Activated naive CD4-positive, alpha-beta T cell treated with Interleukin-2 at 50 U/mL for 16 hours (primary cell): Measurements from ENCODE around the gene CDKN2D.

Experiments used
- DNase-seq: peaks from one replicate; pipeline ENCODE4 v3.0.0-alpha.2; 2020

Gene CDKN2D

DNA sequence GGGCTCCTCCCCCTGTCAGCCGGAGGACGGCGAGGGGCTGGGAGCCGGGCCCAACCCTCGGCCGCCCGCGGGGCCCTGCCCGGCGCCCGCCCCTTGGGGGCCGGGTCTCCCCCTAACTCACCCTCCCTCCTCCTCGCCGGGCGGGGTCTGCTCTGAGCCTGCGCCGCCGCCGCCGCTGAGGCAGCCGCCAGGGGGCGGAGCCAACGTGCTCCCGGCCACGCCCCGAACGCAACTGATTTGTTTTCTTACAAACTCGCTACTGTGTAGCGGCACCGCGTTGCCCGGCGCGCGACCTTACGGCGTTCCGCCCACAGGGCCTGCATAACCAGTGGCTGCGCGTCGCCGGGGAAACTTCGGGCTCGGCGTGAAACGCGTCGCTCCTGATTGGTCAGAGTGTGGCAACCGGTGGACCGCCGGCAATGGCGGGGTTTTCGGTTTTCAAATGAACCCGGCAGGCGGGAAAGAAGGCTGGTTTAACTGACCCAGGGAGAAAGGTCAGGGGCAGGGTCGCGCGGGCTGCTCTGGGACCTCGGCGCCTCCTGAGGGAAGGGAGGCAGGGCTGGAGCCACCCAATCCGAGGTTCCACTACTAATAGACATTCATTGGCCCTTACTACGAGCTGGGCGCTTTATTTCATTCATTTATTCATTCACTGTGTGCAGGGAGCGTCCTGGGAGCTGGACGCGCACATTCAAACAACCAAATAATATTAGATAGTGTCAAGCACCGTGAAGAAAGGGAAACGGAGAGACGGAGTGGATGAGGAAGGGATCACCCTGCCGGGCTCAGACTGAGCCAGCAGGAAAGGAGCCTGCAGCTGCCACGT is at the start of gene CDKN2D:
Gene CDKN2D (minus strand): TSS at position 154 of the 826 bp plus-strand sequence. CDS start 326 bp downstream, outside the sequence.
- peak; percentile 100 for DNase-seq

DNA sequence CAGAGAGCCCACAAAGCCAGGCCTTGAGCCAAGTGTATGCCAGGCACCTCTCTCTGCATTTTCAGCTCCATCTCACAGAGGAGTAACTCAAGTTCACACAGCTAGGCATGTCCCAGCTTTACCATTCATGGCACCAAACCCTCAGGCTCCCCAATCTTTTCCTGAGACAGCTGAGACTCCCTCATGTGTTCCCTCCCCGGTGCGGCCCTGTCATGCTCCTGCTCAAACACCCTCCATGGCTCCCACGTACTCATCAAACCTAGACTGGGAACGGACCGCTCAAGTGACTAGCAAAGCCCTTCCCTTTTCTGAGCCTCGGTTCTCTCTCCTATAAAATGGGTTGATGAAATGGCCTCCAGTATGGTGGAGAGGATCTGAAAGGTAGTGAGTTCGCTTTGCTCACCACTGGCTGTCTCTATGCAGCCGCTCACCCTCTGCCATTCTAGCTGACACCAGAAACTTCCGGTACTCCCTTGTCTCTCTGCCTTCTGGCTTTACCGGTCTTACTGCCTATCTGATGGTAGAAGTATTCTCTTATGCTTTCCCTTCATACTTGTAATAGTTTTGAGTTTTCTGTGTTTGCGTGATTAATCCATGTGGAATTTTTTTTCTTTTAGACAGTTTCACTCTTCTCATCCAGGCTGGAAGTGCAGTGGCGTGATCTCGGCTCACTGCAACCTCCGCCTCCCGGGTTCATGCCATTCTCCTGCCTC is 48.8 kb upstream of the CDKN2D start:
- DNase-seq, result no peak

DNA sequence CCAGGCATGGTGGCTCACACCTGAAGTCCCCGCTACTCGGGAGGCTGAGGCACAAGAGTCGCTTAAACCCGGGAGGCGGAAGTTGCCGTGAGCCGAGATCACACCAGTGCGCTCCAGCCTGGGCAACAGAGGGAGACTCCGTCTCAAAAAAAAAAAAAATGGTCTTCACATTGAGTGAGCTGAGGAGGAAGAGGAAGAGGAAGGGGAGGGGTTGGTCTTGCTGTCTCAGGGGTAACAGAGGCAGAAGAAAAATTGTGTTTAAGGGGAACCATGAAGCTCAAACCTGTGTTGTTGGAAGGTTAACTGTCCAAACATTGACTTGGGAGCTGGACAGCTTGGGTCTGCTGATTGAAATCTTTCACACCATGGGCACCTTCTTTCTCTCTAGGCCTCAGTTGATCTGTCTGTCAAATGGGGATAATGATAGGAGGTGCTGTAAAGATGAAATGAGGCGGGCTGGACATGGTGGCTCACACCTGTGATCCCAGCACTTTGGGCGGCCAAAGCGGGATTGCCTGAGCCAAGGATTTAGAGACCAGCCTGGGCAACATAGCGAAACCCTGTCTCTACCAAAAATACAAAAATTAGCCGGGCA is 46.7 kb upstream of the CDKN2D start:
- no peak for DNase-seq

DNA sequence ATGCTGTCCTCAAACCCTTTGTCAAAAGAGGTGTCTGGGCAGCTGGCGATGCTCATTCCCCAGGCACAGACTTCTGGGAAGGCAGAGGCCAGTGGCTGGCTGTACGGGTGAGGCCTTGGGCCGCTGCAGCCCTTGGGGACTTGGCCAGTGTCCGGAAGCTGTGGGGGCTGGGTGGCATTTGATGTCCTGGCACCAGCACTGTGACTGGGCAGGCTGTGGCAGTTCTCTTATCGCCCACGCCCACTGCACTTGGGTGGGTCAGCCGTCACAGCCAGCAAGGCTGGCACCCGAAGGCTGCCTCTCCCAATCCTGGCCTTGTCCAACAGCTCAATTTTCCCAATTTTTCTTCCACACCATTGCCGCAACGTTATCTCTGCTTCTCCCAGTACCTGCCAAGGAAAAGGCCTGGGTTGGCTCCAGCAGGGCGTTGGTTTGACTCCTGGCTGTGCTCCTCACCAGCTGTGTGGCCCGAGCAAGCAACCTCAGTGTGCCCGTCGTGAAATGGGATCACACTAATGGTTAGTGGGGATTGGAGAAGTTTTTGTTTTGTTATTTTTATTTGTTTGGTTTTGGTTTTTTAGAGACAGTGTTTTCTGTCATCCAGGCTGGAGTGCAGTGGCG is 43.8 kb upstream of the CDKN2D start:
- DNase-seq, result no peak

DNA sequence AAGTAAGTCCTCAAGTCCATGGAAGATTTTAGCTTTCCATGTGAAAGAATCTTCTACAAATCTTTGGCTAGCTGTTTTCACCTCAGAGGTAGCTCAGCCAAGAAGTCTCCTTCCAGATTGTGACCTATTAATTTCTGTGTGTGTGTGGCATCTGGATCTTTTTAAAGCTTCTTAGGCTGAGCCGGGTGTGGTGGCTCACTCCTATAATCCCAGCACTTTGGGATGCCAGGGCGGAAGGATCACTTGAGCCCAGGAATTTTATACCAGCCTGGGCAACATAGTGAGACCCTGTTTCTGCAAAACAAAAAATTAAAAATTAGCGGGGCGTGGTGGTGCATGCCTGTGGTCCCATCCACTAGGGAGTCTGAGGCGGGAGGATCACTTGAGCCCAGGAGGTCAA is 43.1 kb upstream of the CDKN2D start:
- no peak for DNase-seq

DNA sequence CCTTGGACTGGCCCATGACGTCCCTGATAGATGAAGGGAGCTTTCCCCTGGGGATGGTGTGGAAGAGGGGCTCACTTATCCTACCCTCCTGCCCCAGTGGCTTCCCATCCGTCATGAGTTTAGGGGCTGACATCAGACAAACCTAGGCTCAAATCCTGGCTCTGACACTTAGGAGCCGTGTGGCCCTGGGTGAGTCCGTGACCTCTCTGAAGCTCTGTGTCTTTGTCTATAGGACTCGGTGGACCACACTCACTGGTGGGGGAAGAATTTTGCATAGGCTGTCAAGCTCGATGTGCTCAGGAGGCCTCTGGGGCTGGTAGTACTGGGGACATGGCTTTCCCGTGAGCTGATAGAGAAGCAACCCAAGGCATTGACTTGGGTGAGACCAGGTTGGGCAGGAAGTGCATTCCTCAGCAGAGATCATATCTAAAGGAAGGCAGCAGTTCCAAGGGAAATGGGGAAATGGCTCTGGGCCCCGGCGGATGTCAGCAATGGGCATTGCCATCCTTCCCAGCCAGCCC is 35.7 kb upstream of the CDKN2D start:
- peak; percentile 16 for DNase-seq

DNA sequence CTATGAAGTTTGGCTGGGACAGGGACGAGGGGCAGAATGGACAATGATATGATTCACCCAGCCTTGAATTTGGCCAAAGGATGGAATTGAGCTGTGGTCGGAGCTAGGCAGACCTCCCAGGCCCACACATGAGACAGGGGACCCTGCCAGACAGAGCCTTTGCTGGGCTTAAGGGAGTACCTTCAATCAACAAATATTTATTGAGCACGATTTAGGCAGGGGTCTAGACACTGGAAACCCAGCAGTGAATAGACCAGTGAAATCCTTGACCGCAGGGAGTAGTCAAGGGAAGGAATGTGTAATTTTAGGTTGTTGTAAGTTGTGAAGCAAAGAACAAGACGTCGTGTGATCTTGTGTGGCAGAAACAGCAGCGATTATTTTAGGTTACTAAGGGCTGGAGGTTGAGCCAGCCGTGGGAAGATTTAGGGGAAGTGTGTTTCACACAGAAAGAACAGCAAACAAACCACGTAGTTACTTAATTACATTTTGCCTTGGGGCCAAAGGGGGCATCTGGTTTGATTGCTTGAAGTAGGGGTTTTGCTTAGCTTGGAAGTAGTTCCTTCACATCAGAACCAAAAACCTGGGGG is 35.2 kb upstream of the CDKN2D start:
- DNase-seq, result peak; percentile 36

DNA sequence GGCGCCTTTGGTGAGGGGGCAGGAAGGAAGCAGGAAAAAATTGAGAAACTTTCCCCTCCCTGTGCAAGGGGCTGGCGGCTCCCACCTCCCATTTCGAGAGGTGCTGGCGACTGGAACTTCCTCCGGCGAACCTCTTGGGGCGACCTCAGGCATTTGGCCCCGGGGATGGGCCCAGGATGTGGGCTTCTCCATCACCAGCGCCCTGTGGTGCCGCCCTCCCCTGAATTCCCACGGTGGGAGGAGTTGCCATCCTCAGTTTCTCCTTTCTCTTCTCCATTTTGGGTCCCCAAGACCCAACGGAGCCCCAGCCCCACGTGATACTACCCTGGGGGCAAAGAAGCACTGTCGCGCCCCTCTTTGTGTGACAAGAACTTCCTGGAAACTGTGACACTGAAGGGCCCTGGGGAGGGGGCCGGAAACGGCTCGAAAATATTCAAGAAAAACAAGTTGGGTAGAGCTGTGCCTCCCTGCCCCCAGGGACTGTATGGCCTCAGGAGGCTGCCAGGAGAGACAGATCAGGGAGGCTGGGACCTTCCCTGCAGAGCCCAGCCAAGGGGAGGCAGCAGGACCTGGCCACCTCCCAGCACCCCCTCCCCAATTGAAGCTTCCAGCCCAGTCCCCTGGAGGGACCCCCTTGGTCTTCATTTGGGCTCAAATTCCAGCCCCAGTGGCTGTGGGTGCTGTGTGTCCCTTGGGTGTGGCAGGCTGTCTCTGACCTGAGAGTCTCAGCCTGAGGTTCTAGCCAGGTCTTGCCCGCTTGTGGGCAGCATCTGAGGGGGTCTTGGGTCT is 34.5 kb upstream of the CDKN2D start:
- DNase-seq, result peak; percentile 77

DNA sequence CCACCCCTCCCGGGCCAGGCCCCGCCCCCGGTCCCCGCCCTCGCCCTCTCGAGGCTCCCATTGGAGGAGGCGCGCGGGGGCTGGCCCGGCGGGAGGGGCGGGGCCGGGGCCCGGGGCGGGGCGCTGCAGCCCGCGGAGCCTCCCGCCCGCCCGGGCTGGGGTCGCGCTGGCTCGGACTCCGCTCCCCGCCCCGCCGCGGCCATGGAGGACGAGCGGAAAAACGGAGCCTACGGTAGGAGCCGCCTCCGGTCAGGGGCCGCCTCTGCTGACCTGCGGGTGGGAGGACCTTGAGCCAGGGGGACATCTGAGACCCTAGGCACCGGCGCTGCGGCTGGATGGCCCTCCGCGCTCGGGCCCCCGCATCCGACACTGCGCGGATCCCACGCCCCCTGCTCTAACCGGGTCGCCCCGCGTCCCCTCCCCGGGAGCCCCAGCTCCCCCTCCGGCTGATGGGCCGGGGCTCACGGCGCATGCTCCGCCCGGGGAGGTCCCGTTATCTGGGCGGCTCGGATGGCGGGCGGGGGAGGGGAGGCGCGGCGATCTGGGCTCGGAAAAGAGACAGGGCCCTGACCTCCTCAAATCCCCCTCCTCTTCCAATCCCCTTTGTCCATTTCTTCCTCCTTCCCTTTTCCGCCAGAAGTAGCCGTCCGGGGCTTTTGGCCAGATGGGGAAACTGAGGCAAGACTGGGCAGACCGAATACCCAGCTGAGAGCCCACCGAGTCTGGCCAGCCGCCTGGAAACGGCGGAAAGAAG is 33.7 kb upstream of the CDKN2D start:
- peak; percentile 86 for DNase-seq

DNA sequence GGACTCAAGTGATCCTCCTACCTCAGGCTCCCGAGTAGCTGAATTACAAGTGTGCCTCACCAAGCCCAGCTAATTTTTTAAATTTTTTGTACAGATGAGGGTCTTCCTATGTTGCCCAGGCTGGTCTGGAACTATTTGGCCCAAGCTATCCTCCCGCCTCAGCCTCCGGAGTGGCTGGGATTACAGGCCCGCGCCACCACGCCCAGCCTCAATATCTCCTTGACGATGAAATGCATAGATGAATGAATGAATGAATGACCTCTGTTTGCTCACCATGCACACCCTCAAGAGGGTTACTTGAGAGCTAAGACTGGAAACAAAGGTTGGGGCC is 33.2 kb upstream of the CDKN2D start:
- DNase-seq, result no peak

DNA sequence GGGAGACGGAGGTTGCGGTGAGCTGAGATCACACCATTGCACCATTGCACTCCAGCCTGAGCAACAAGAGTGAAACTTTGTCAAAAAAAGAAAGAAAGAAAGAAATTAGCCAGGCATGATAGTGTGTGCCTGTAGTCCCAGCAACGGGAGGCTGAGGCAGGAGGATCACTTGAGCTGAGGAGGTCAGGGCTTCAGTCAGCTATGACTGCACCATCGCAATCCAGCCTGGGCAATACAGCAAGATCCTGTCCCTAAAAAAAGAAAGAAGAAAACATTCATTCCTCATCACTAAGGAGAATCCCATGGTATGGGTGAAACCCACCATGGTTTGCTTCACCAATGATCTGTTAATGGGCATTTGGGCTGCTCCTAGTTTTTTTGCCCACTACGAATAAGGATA is 31.4 kb upstream of the CDKN2D start:
- no peak for DNase-seq

DNA sequence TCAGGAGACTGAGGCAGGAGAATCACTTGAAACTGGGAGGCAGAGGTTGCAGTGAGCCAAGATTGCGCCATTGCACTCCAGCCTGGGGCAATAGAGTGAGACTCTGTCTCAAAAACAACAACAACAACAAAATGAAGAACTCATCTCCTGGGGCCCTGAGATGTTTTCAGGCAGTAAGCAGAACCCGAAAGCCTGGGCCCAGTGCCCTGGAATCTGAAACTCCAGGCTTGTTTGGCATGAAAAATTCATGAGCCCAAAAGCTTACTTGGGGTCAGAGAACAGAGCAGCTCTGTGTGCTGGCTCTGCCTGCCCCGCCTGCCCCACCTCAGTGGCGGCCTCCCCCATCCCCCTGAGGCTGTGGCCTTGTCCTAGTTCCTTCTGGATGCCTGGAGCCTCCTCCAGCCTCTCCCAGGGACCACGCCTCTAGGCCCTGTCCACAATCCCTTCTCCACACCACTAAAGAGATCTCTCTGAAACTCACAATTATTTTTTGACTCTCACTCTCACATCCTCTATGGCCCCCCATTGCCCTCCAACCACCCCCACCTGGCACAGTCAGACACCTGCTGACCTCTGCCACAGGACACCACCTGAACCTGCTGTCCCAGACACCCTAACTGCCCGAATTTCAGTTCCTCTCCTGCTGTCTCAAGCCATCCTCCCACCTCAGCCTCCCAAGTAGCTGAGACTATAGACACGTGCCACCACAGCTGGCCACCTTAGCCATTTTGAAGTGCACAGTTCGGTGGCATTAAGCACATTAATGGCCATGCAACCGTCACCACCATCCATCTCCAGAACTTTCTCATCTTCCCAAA is 25.2 kb upstream of the CDKN2D start:
- DNase-seq, result no peak

DNA sequence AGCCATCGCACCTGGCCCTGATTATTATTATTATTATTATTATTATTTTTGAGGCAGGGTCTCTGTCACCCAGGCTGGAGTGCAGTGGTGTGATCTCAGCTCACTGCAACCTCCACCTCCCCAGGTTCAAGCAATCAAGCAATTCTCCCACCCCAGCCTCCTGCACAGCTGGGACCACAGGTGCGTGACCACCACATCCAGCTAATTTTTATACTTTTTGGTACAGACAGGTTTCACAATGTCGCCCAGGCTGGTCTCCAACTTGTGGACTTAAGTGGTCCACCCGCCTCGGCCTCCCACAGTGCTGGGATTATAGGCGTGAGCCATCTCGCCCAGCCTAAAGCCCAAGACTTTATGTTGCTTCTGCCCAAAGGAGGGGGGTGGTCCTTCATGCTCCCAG is 24.4 kb upstream of the CDKN2D start:
- no peak for DNase-seq

DNA sequence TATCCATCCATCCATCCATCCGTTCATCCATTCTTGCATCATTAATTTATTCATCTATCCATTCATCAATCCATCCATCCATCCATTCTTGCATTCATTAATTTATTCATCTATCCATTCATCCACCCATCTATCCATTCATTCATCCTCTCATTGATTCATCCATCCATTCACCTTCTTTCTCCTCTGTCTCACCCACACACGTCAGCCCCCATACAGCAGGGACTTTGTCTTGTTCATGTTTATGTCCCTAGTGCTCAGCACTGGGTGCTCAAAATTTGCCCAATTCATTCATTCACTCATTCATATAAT is 19.0 kb upstream of the CDKN2D start:
- DNase-seq, result no peak

DNA sequence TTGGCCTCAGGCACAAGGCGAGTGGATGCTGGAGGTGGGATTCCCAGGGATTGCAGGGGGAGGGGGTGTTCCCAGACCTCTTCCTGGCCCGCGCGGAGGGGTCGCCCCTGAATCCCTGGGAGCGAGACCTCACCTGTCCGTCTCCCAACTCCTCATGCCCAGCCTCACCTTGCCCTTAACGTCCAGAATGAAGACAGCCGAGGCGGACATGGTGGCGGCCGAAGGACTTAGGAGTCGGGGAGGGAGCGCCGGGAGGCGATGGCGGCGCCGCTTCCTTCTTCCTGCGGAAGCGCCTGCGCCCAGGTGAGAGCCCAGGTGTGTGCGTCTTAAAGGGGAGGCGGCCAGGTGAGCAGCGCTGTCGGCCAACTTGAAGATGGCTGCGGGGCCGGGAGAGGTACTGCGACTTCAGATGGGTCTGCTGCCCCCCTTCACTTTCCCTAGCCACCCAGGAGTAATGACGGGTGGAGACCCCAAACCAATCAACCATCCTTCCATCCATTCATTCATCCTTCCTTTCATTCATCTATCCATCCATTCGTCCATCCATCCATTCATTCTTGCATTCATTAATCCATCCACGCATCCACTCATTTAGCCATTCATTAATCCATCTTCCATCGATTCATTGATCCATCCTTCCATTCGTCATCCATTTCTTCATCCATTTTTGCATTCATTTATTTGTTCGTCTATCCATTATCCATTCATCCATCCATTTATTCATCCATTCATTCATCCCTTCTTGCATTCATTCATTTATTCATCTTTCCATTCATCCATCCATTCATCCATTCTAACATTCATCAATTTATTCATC is 18.5 kb upstream of the CDKN2D start, which contains the start of gene AP1M2:
Gene AP1M2 (minus strand): TSS at position 291 of the 817 bp plus-strand sequence. CDS start 81 bp downstream, at position 210.
- no peak for DNase-seq

DNA sequence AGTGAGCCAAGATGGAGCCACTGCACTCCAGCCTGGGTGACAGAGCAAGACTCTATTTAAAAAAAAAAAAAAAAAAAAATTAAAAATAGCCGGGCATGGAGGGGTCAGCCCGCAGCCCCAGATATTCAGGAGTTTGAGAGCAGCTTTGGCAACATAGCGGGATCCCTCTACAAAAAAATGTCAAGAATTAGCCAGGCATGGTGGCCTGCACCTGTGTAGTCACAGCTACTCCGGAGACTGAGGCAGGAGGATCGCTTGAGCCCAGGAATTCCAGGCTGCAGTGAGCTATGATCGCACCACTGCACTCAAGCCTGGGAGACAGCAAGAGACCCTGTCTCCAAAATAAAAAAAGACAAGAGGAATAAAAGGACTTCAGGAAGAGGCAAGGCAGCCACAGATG is 17.6 kb upstream of the CDKN2D start:
- no peak for DNase-seq

DNA sequence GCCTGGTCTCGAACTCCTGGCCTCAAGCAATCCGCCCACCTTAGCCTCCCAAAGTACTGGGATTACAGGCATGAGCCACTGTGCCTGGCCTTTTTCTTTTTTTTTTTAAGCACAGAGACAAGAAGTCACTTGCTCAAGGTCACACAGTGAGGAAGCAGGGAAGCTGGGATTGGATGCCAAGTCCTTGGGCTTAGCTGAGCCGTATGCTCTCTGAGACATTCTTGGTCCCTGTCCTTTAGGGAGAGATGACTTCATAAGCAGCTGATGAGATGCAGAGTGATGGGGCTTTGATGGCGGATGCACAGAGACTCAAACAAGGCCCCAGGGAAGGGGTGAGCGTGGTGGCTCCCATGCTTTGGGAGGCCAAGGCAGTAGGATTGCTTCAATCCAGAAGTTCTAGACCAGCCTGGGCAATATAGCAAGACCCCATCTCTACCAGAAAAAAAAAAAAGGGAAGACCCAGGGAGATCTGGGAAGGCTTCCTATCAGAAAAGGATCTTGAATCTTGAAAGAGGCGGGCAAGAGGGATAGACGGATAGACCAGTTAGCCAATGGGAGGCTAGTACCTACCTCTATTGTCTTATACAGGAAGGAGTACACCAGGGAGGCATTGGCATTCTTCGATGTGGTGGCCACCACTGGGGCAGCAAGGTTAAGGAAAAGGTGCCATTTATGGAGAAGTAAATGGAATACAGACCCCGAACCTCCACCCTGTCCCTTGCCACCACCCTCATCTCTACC is 14.4 kb upstream of the CDKN2D start:
- DNase-seq, result no peak

DNA sequence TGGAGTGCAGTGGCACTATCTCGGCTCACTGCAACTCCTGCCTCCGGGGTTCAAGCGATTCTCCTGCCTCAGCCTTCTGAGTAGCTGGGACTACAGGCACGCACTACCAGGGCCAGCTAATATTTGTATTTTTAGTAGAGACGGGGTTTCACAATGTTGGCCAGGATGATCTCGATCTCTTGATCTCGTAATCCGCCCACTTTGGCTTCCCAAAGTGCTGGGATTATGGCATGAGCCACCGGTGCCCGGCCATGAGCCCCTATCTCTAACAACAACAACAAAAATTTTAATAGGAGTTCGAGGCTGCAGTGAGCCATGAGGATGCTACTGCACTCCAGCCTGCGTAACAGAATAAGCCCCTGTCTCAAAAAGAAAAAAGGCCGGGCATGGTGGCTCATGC is 13.3 kb upstream of the CDKN2D start:
- DNase-seq, result no peak
